Spleen (tissue), 11 donors: ENCODE measurements around the gene RASSF4. TPM values are rescaled to one million over a fixed set of nuclear protein-coding genes. Genes with fewer than 3 reads are reported as not detected.

ENCODE experiments used
- DNase-seq: peaks from one replicate; pipeline ENCODE4 v3.0.0-alpha.2; 2020
- H3K27ac ChIP-seq, 8 donors: fragments of 200-600 bp; sonication (generic) in 7 of 8; 1 replicate in 4 of 8; 2 replicates in 4 of 8; pipeline versions ENCODE4 v1.5.0 to v1.8.0; 2016 to 2021; ENCODE audit warnings: inconsistent platforms in 4 of 8, mild to moderate bottlenecking in 4 of 8, moderate library complexity in 1 of 8
- H3K27me3 ChIP-seq, 7 donors: fragments of 200-600 bp; sonication (generic) in 6 of 7; replicated peaks in 1 of 7; 1 replicate in 4 of 7; 2 replicates in 3 of 7; pipeline versions ENCODE4 v1.5.0 to v1.8.0; 2016 to 2021; ENCODE audit warnings: inconsistent platforms in 3 of 7, mild to moderate bottlenecking in 1 of 7
- H3K36me3 ChIP-seq, 6 donors: fragments of 200-600 bp; sonication (generic) in 5 of 6; 1 replicate in 4 of 6; 2 replicates in 2 of 6; pipeline versions ENCODE4 v1.5.0 to v1.8.0; 2016 to 2021; ENCODE audit warnings: inconsistent platforms in 2 of 6
- H3K4me1 ChIP-seq, 6 donors: fragments of 200-600 bp; sonication (generic) in 5 of 6; 1 replicate in 3 of 6; 2 replicates in 3 of 6; pipeline versions ENCODE4 v1.5.0 to v1.8.0; 2016 to 2021; ENCODE audit warnings: inconsistent platforms in 3 of 6
- H3K4me3 ChIP-seq, 8 donors: fragments of 200-600 bp; sonication (generic) in 7 of 8; 1 replicate in 4 of 8; 2 replicates in 4 of 8; pipeline versions ENCODE4 v1.5.0 to v1.8.0; 2016 to 2021; ENCODE audit warnings: inconsistent platforms in 4 of 8, mild to moderate bottlenecking in 4 of 8, moderate library complexity in 2 of 8
- H3K9me3 ChIP-seq, 8 donors: fragments of 200-600 bp; sonication (generic) in 7 of 8; 1 replicate in 4 of 8; 2 replicates in 4 of 8; pipeline versions ENCODE4 v1.5.0 to v1.8.0; 2016 to 2021; ENCODE audit warnings: inconsistent platforms in 4 of 8
- POLR2A ChIP-seq, 3 donors: fragments of 450-650 bp; IDR thresholded peaks; one replicate each; pipeline ENCODE4 v1.5.1; 2017; ENCODE audit warnings: antibody characterized with exemption in 3 of 3, mild to moderate bottlenecking in 1 of 3
- POLR2AphosphoS5 ChIP-seq, 3 donors: sonication (generic); formaldehyde crosslinking; IDR thresholded peaks; one replicate each; pipeline ENCODE4 v1.5.1; 2017; ENCODE audit warnings: antibody characterized with exemption in 3 of 3
- WGBS, 5 donors: extraction: QIAGEN DNeasy Blood & Tissue Kit in 3 of 5; methylation state at CpG; one replicate each; pipeline versions ENCODE4 v1.1.5 to v1.1.7; 2013 to 2018; 5-methylcytosine and 5-hydroxymethylcytosine counted together
- intact Hi-C: fragments of 100-400 bp; cut with DNase I; formaldehyde crosslinking; loops from one replicate; pipeline ENCODE4 v1.15.0; 2023; ENCODE audit warnings: low total_unique reads
- polyA plus RNA-seq, 3 donors: library from polyadenylated mRNA; stranded (reverse); fragments of 200-250 nt; gene quantifications; one replicate each; pipeline ENCODE4 v1.2.1, GENCODE V29; 2013
- total RNA-seq, 7 donors: library from RNA; depleted of rRNA in 3 of 7; stranded (reverse); fragments of >200 nt in 3 of 7; fragmentation: NEBNext Ultra II Directional in 4 of 7; extraction: Animal tissue kit (Norgen Biotek cat#: 25700) in 4 of 7; gene quantifications; one replicate each; pipeline versions ENCODE4 v1.1.0 to v1.2.1, GENCODE V29; 2016 to 2021
- TF ChIP-seq, protein P1 (sequence below), 11 experiments: fragments of 200-600 bp in 7 of 11; fragments of 450-650 bp in 4 of 11; sonication (generic) in 4 of 11; IDR thresholded peaks in 8 of 11; conservative IDR thresholded peaks in 3 of 11; 1 replicate in 7 of 11; 2 replicates in 4 of 11; pipeline versions ENCODE4 v1.4.0 to v1.8.0; 2016 to 2021; ENCODE audit warnings: antibody characterized with exemption in 11 of 11, inconsistent platforms in 4 of 11, mild to moderate bottlenecking in 1 of 11
- donor health status: healthy with polysubstance abuse.
- donor health status: DM: no; HTN: no; CAD: no; lungs with moderate emphysema.
- donor health status: DM: no; HTN: no; CAD: no.
- donor health status: Bipolar disorder and iron deficiency.
- donor health status: healthy.
- donor health status: DM: no; HTN: no; CAD: no.
- donor health status: DM: yes; HTN: yes; CAD: no.

The RASSF4 gene
- total and polyA plus RNA-seq, 10 donors, result 36.7 to 96.2 (median 73.5) TPM

DNA sequence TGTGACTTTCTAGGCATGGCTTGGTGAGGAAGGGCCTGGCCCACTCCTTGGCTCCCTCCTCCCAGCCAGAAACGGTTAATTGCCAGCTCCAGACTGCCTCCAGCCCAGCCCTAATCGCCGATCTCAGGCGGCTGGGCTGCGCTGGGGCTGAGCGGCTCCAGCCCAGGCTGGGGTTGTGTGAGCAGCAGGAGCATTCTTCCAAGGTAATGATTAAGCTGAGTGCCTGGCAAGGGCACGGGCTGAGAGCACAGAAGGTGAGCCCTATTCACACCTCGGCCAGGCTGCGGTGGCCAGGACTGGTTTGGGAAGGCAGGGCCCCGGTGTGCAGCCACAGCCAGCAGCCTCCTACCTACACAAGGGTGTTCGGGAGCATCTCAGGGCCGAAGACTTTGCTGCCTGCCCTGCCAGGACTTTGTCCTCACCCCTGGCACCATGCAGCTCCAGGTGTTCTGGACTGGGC, 48.5 kb upstream of the RASSF4 start, which contains the start of gene TMEM72:
Gene TMEM72 (plus strand): TSS at position 257 of the 460 bp plus-strand sequence. CDS start 176 bp downstream, at position 433.
- 65 to 83% (median 78%) methylated on average over 4 to 12 of the region's 12 CpGs for WGBS, 5 donors
- Histone ChIP-seq H3K27ac (no peak within 1 kb of the TSS), H3K27me3 (no peaks in the 10 kb centered on the region), H3K36me3 (no peaks in the 10 kb centered on the region), H3K4me3 (no peak within 1 kb of the TSS), H3K9me3 (no peaks in the 10 kb centered on the region), H3K4me1 (peaks cover 0 to 41% (median 15%) of the 10 kb centered on the region in 6 donors)
- intact Hi-C loops, result no loop called here
- no peak for TF ChIP-seq POLR2AphosphoS5 (IDR thresholded peaks at IDR 0.05)
- no peak for DNase-seq

GRCh38 chr10:44911951-44912350, 47.7 kb upstream of the RASSF4 start:
- TF ChIP-seq POLR2A (IDR thresholded peaks at IDR 0.05) (no peak), POLR2AphosphoS5 (IDR thresholded peaks at IDR 0.05) (no peak)
- intact Hi-C loops, result no loop called here
- WGBS, 5 donors, result 64 to 94% (median 85%) methylated on average over 3 of the region's 3 CpGs

GRCh38 chr10:44913350-44914081, 46.1 kb upstream of the RASSF4 start:
- H3K4me3 ChIP-seq, result no peak overlapping the region
- WGBS, 5 donors, result 29 to 49% (median 32%) methylated on average over 12 of the region's 12 CpGs

More at GRCh38 chr10:44911951-44912350, 47.7 kb upstream of the RASSF4 start:
- Histone ChIP-seq H3K27ac (no peak overlapping the region), H3K4me1 (peaks cover 0 to 41% (median 15%) of the 10 kb centered on the region in 6 donors), H3K36me3 (no peaks in the 10 kb centered on the region), H3K4me3 (no peak overlapping the region), H3K27me3 (no peaks in the 10 kb centered on the region), H3K9me3 (no peaks in the 10 kb centered on the region)
- DNase-seq, result no peak

DNA sequence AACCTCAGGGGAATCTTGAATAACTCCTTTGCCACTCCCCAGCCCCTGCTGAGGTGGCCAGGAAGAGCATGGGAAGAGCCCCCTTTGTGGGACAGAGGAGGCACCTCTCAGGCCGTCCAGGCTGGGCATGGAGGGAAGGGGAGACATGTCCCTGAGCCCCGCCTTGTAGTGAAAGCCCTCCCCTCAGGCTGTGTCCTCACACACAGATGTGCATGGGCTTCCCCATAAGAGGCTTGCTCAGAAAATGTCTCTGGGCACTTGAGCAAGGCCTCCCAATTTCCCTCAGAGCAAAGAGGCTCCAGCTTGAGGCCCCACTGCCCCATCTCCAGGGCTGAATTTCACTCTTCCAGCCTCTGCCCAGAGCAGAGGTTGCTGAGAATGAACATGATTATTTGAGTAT, 44.7 kb upstream of the RASSF4 start:
- Histone ChIP-seq H3K27ac (no peak overlapping the region), H3K9me3 (peaks cover 0 to 4% (median 0%) of the 10 kb centered on the region in 8 donors), H3K27me3 (no peaks in the 10 kb centered on the region), H3K4me1 (peaks cover 0 to 41% (median 15%) of the 10 kb centered on the region in 6 donors), H3K36me3 (no peaks in the 10 kb centered on the region), H3K4me3 (no peak overlapping the region)
- intact Hi-C loops, result no loop called here
- DNase-seq, result no peak
- WGBS, 5 donors, result 37 to 93% (median 77%) methylated on average over 2 of the region's 2 CpGs; no CpG with 5 or more reads in 1 of the 5 donors
- TF ChIP-seq POLR2AphosphoS5 (IDR thresholded peaks at IDR 0.05), result no peak
- no peak for TF ChIP-seq POLR2A (IDR thresholded peaks at IDR 0.05)
- TF ChIP-seq, protein P1, sequence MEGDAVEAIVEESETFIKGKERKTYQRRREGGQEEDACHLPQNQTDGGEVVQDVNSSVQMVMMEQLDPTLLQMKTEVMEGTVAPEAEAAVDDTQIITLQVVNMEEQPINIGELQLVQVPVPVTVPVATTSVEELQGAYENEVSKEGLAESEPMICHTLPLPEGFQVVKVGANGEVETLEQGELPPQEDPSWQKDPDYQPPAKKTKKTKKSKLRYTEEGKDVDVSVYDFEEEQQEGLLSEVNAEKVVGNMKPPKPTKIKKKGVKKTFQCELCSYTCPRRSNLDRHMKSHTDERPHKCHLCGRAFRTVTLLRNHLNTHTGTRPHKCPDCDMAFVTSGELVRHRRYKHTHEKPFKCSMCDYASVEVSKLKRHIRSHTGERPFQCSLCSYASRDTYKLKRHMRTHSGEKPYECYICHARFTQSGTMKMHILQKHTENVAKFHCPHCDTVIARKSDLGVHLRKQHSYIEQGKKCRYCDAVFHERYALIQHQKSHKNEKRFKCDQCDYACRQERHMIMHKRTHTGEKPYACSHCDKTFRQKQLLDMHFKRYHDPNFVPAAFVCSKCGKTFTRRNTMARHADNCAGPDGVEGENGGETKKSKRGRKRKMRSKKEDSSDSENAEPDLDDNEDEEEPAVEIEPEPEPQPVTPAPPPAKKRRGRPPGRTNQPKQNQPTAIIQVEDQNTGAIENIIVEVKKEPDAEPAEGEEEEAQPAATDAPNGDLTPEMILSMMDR (IDR thresholded peaks at IDR 0.05 in 8 of 11, conservative IDR thresholded peaks at IDR 0.05 in 3 of 11), result no peak

More at GRCh38 chr10:44913350-44914081, 46.1 kb upstream of the RASSF4 start:
- DNase-seq, result no peak
- peaks cover 0 to 4% (median 0%) of the 10 kb centered on the region in 8 donors for H3K9me3 ChIP-seq
- peaks cover 0 to 41% (median 15%) of the 10 kb centered on the region in 6 donors for H3K4me1 ChIP-seq
- H3K36me3 ChIP-seq, result no peaks in the 10 kb centered on the region
- H3K27me3 ChIP-seq, result no peaks in the 10 kb centered on the region
- peak overlapping the region in 3 of 8 donors; percentile 5 to 10 (median 7) for H3K27ac ChIP-seq
- intact Hi-C loops, result no loop called here
- TF ChIP-seq POLR2A (IDR thresholded peaks at IDR 0.05) (no peak), POLR2AphosphoS5 (IDR thresholded peaks at IDR 0.05) (no peak)
- TF ChIP-seq, protein P1 (IDR thresholded peaks at IDR 0.05 in 8 of 11, conservative IDR thresholded peaks at IDR 0.05 in 3 of 11), result no peak

DNA sequence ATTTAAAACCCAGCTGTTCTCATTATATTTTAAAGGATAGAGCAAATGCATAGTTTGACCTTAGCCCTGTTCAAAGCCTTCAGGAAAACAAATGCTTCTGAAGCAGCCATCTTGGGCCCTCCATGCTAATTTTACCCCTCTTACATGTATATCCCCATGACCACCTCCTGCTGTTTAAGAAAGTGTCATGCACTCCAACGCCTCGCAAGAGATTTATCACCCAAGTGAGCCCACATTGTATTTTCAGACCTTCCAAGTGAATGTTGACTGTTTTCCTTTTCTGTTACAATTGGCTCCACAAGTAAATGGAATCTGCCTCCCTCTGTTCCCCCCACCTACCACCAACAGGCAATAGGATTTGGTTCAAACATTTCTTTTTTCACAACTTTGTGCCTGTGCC, 43.2 kb upstream of the RASSF4 start:
- TF ChIP-seq POLR2AphosphoS5 (IDR thresholded peaks at IDR 0.05), result no peak
- no peak for TF ChIP-seq POLR2A (IDR thresholded peaks at IDR 0.05)
- TF ChIP-seq, protein P1 (IDR thresholded peaks at IDR 0.05 in 8 of 11, conservative IDR thresholded peaks at IDR 0.05 in 3 of 11), result no peak
- no peaks in the 10 kb centered on the region for H3K36me3 ChIP-seq
- H3K4me3 ChIP-seq, result no peak overlapping the region
- 79 to 93% (median 90%) methylated on average over 2 of the region's 2 CpGs for WGBS, 5 donors
- intact Hi-C loops, result no loop called here
- H3K27me3 ChIP-seq, result no peaks in the 10 kb centered on the region
- H3K27ac ChIP-seq, result no peak overlapping the region
- DNase-seq, result no peak
- H3K4me1 ChIP-seq, result peaks cover 0 to 34% (median 15%) of the 10 kb centered on the region in 6 donors
- peaks cover 0 to 4% (median 0%) of the 10 kb centered on the region in 8 donors for H3K9me3 ChIP-seq
